GM21528 (cell line): ENCODE data around the gene HNRNPLL.
"Not testable (repeated sequence)": the region's sequence is repeated elsewhere in the genome, so short reads cannot be mapped to it uniquely, and the experiment has no call there.

ENCODE experiments used
- ATAC-seq: cut with Tn5 transposase; IDR thresholded peaks from one replicate; pipeline ENCODE4 v1.9.1; 2021; ENCODE audit warnings: mild to moderate bottlenecking, moderate library complexity; ENCODE audit not compliant: unreplicated experiment, low FRiP score

HNRNPLL gene

GRCh38 chr2:38620282-38620977, 17.7 kb upstream of the HNRNPLL start:
- ATAC-seq: no peak

- ATAC-seq: no peak
Measured at GRCh38 chr2:38619458-38620164, 16.9 kb upstream of the HNRNPLL start.

- no peak for ATAC-seq
Measured at GRCh38 chr2:38617301-38617700, 14.6 kb upstream of the HNRNPLL start.

- ATAC-seq: no peak
Measured at GRCh38 chr2:38615237-38615636, 12.5 kb upstream of the HNRNPLL start.

- no peak for ATAC-seq
Measured at GRCh38 chr2:38613849-38614213, 11.1 kb upstream of the HNRNPLL start.

- no peak for ATAC-seq
Measured at GRCh38 chr2:38613126-38613848, 10.6 kb upstream of the HNRNPLL start.

GRCh38 chr2:38610851-38611801, 8.4 kb upstream of the HNRNPLL start:
- ATAC-seq: peak; percentile 67

- ATAC-seq: not testable (repeated sequence)
Measured at GRCh38 chr2:38609246-38609645, 6.5 kb upstream of the HNRNPLL start.

GRCh38 chr2:38608755-38609154, 6.0 kb upstream of the HNRNPLL start:
- ATAC-seq: no peak

GRCh38 chr2:38605298-38605830, 2.6 kb upstream of the HNRNPLL start:
- ATAC-seq: no peak

- peak; percentile 40 for ATAC-seq
Measured at GRCh38 chr2:38603402-38604290, 918 bp upstream of the HNRNPLL start.

GRCh38 chr2:38602136-38602731, 494 bp downstream of the HNRNPLL start:
- ATAC-seq: peak; percentile 17

GRCh38 chr2:38601463-38602135, 1.1 kb downstream of the HNRNPLL start:
- ATAC-seq: no peak

- no peak for ATAC-seq
Measured at GRCh38 chr2:38600921-38601455, 1.7 kb downstream of the HNRNPLL start.

GRCh38 chr2:38600242-38600891, 2.4 kb downstream of the HNRNPLL start:
- no peak for ATAC-seq

- no peak for ATAC-seq
Measured at GRCh38 chr2:38599706-38600105, 3.0 kb downstream of the HNRNPLL start.

GRCh38 chr2:38598991-38599295, 3.8 kb downstream of the HNRNPLL start:
- no peak for ATAC-seq
